ENCODE results near the gene SLC26A11.

The SLC26A11 gene

GRCh38 chr17:80246726-80247125, 26.5 kb downstream of the SLC26A11 start:
- no peaks in the 10 kb centered on the region for H3K27me3 ChIP-seq
- H3K36me3 ChIP-seq: no peaks in the 10 kb centered on the region
- no peak for TF ChIP-seq CTCF (IDR thresholded peaks at IDR 0.05; ENCODE audit: low read depth, low read length)
- no peaks in the 10 kb centered on the region for H3K4me1 ChIP-seq
- H3K9me3 ChIP-seq: no peaks in the 10 kb centered on the region
- H3K4me3 ChIP-seq (ENCODE audit: low read depth, low read length): no peak overlapping the region
- no peak for DNase-seq

GRCh38 chr17:80247561-80247960, 27.3 kb downstream of the SLC26A11 start:
- Histone ChIP-seq H3K4me1 (no peaks in the 10 kb centered on the region), H3K9me3 (no peaks in the 10 kb centered on the region), H3K4me3 (ENCODE audit: low read depth, low read length) (no peak overlapping the region), H3K36me3 (no peaks in the 10 kb centered on the region), H3K27me3 (no peaks in the 10 kb centered on the region)
- no peak for DNase-seq
- TF ChIP-seq CTCF (IDR thresholded peaks at IDR 0.05; ENCODE audit: low read depth, low read length): no peak

- Histone ChIP-seq H3K4me1 (no peaks in the 10 kb centered on the region), H3K36me3 (no peaks in the 10 kb centered on the region), H3K27me3 (no peaks in the 10 kb centered on the region), H3K4me3 (ENCODE audit: low read depth, low read length) (no peak overlapping the region), H3K9me3 (no peaks in the 10 kb centered on the region)
- DNase-seq: no peak
- no peak for TF ChIP-seq CTCF (IDR thresholded peaks at IDR 0.05; ENCODE audit: low read depth, low read length)
These were observed 28.0 kb downstream of the SLC26A11 start for GRCh38 chr17:80248001-80248893.

- no peak for TF ChIP-seq CTCF (IDR thresholded peaks at IDR 0.05; ENCODE audit: low read depth, low read length)
- Histone ChIP-seq H3K36me3 (no peaks in the 10 kb centered on the region), H3K4me3 (ENCODE audit: low read depth, low read length) (no peak overlapping the region), H3K27me3 (no peaks in the 10 kb centered on the region), H3K9me3 (no peaks in the 10 kb centered on the region), H3K4me1 (no peaks in the 10 kb centered on the region)
- no peak for DNase-seq
These were observed 28.9 kb downstream of the SLC26A11 start for GRCh38 chr17:80248894-80249710.

GRCh38 chr17:80251966-80252365, 31.7 kb downstream of the SLC26A11 start:
- Histone ChIP-seq H3K4me1 (no peaks in the 10 kb centered on the region; the same call in 1 of the 2 replicates), H3K36me3 (no peaks in the 10 kb centered on the region), H3K9me3 (no peaks in the 10 kb centered on the region), H3K4me3 (ENCODE audit: low read depth, low read length) (no peak overlapping the region), H3K27me3 (no peaks in the 10 kb centered on the region)
- no peak for DNase-seq
- TF ChIP-seq CTCF (IDR thresholded peaks at IDR 0.05; ENCODE audit: low read depth, low read length): no peak

All from BE2C (cell line).